PC-3 (cell line): ENCODE data around the gene FOXP4. TPM values are rescaled to one million over a fixed set of nuclear protein-coding genes. Genes with fewer than 3 reads are reported as not detected.

Source experiments
- ATAC-seq: fragments of 200-7000 bp; cut with Tn5 transposase; 2 replicates; pipeline ENCODE4 v1.9.1; 2020; ENCODE audit warnings: mild to moderate bottlenecking, moderate library complexity
- BruUV-seq: library from RNA; stranded (reverse); fragments of 400-500 nt; replicated peaks from 2 replicates; lab custom pipeline; 2021; lab: Mats Ljungman, UMichigan
- CTCF ChIA-PET: fragments of 300-600 bp; sonication (Branson Sonifier 250); formaldehyde crosslinking; loops from one replicate; lab custom pipeline; 2022; ENCODE audit warnings: antibody characterized with exemption; lab: Charles Lee
- POLR2A ChIA-PET: fragments of 300-600 bp; sonication (Branson Sonifier 250); formaldehyde crosslinking; loops from one replicate; lab custom pipeline; 2022; ENCODE audit warnings: antibody characterized with exemption; ENCODE audit not compliant: unreplicated experiment; lab: Charles Lee
- DNase-seq: peaks from one replicate; pipeline ENCODE4 v3.0.0-alpha.2; 2015
- H2AFZ ChIP-seq: fragments of 300-600 bp; sonication (generic); 2 replicates; pipeline ENCODE4 v1.6.0; 2016; ENCODE audit warnings: antibody characterized with exemption, low read length
- H3F3A ChIP-seq: fragments of 300-600 bp; sonication (generic); one replicate; pipeline ENCODE4 v1.6.0; 2017; ENCODE audit warnings: antibody characterized with exemption, low read length, control low read depth, mild to moderate bottlenecking; ENCODE audit not compliant: unreplicated experiment
- H3K27ac ChIP-seq: fragments of 300-600 bp; sonication (generic); 2 replicates; pipeline ENCODE4 v1.5.1; 2016; ENCODE audit warnings: mild to moderate bottlenecking, low read length
- H3K27me3 ChIP-seq: fragments of 300-600 bp; sonication (generic); 2 replicates; pipeline ENCODE4 v1.6.1; 2016; ENCODE audit warnings: low read length, mixed read lengths
- H3K36me3 ChIP-seq: fragments of 300-600 bp; sonication (generic); 2 replicates; pipeline ENCODE4 v1.6.1; 2016; ENCODE audit warnings: low read depth, mixed run types, low read length, mixed read lengths
- H3K4me1 ChIP-seq: fragments of 300-600 bp; sonication (generic); 2 replicates; pipeline ENCODE4 v1.5.1; 2016; ENCODE audit warnings: low read length; ENCODE audit not compliant: insufficient read depth
- H3K4me2 ChIP-seq: fragments of 300-600 bp; sonication (generic); 2 replicates; pipeline ENCODE4 v1.6.0; 2016; ENCODE audit warnings: low read length
- H3K4me3 ChIP-seq: fragments of 300-600 bp; sonication (generic); 2 replicates; pipeline ENCODE4 v1.5.1; 2016; ENCODE audit warnings: mild to moderate bottlenecking, low read length, mixed read lengths
- H3K79me2 ChIP-seq: fragments of 300-600 bp; sonication (generic); 2 replicates; pipeline ENCODE4 v1.6.1; 2017; ENCODE audit warnings: low read length, mixed read lengths
- H3K9ac ChIP-seq: fragments of 300-600 bp; sonication (generic); 2 replicates; pipeline ENCODE4 v1.6.0; 2016; ENCODE audit warnings: mild to moderate bottlenecking, low read length
- H3K9me2 ChIP-seq: fragments of 300-600 bp; sonication (generic); replicated peaks from 2 replicates; pipeline ENCODE4 v1.6.1; 2016; ENCODE audit warnings: mixed run types, low read length, mixed read lengths
- H3K9me3 ChIP-seq: fragments of 300-600 bp; sonication (generic); 2 replicates; pipeline ENCODE4 v1.6.1; 2016; ENCODE audit warnings: low read length, mixed read lengths
- H4K20me1 ChIP-seq: fragments of 300-600 bp; sonication (generic); 2 replicates; pipeline ENCODE4 v1.6.1; 2016; ENCODE audit warnings: low read length, mixed read lengths
- EZH2 ChIP-seq: fragments of 300-600 bp; sonication (generic); IDR thresholded peaks from one replicate; pipeline ENCODE4 v1.6.1; 2017; ENCODE audit warnings: antibody characterized with exemption, mild to moderate bottlenecking, low read length; ENCODE audit not compliant: unreplicated experiment
- EZH2phosphoT487 ChIP-seq: fragments of 300-600 bp; sonication (generic); IDR thresholded peaks from 2 replicates; pipeline ENCODE4 v1.6.1; 2018; ENCODE audit warnings: mild to moderate bottlenecking, antibody characterized with exemption, low read length, borderline replicate concordance
- intact Hi-C: fragments of 100-400 bp; cut with micrococcal nuclease; formaldehyde crosslinking; loops from 2 replicates; pipeline ENCODE4 v1.9.0; 2023
- total RNA-seq: library from RNA; depleted of rRNA; stranded (reverse); fragments of >200 nt; gene quantifications from 2 replicates; pipeline ENCODE4 v1.2.3, GENCODE V29; 2014
- TF ChIP-seq, protein P1 (sequence below): fragments of 300-600 bp; sonication (generic); conservative IDR thresholded peaks from 2 replicates; pipeline ENCODE4 v1.5.1; 2017; ENCODE audit warnings: antibody characterized with exemption, low read depth, mild to moderate bottlenecking, low read length

The FOXP4 gene
- total RNA-seq, 1 experiment from 2014 or later: 6.7 TPM

GRCh38 chr6:41548098-41548840 lies 2.1 kb downstream of the FOXP4 start:
- peak overlapping the region; percentile 62; the same call in 1 of the 2 replicates for H3K9ac ChIP-seq
- no peaks in the 10 kb centered on the region for H3K36me3 ChIP-seq
- intact Hi-C loops: no loop called here
- H3F3A ChIP-seq: no peaks in the 10 kb centered on the region
- no peak for TF ChIP-seq EZH2phosphoT487
- TF ChIP-seq, protein P1, sequence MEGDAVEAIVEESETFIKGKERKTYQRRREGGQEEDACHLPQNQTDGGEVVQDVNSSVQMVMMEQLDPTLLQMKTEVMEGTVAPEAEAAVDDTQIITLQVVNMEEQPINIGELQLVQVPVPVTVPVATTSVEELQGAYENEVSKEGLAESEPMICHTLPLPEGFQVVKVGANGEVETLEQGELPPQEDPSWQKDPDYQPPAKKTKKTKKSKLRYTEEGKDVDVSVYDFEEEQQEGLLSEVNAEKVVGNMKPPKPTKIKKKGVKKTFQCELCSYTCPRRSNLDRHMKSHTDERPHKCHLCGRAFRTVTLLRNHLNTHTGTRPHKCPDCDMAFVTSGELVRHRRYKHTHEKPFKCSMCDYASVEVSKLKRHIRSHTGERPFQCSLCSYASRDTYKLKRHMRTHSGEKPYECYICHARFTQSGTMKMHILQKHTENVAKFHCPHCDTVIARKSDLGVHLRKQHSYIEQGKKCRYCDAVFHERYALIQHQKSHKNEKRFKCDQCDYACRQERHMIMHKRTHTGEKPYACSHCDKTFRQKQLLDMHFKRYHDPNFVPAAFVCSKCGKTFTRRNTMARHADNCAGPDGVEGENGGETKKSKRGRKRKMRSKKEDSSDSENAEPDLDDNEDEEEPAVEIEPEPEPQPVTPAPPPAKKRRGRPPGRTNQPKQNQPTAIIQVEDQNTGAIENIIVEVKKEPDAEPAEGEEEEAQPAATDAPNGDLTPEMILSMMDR: no peak
- TF ChIP-seq EZH2: no peak
- H4K20me1 ChIP-seq: peaks cover 13% of the 10 kb centered on the region; the same call in 1 of the 2 replicates
- peaks cover 53% of the 10 kb centered on the region for H3K79me2 ChIP-seq
- no peak overlapping the region for H3K27ac ChIP-seq
- peak overlapping the region; percentile 100 for H3K4me3 ChIP-seq
- CTCF ChIA-PET: no interaction called here
- ATAC-seq (no peak), DNase-seq (no peak)
- no peaks in the 10 kb centered on the region for H3K9me3 ChIP-seq
- no peaks in the 10 kb centered on the region for H3K27me3 ChIP-seq
- H3K4me2 ChIP-seq: peak overlapping the region; percentile 99
- POLR2A ChIA-PET: no interaction called here
- no TSS peak for BruUV-seq
- H3K4me1 ChIP-seq: peaks cover 15% of the 10 kb centered on the region; the same call in 1 of the 2 replicates
- no peaks in the 10 kb centered on the region for H3K9me2 ChIP-seq
- no peak overlapping the region for H2AFZ ChIP-seq

DNA sequence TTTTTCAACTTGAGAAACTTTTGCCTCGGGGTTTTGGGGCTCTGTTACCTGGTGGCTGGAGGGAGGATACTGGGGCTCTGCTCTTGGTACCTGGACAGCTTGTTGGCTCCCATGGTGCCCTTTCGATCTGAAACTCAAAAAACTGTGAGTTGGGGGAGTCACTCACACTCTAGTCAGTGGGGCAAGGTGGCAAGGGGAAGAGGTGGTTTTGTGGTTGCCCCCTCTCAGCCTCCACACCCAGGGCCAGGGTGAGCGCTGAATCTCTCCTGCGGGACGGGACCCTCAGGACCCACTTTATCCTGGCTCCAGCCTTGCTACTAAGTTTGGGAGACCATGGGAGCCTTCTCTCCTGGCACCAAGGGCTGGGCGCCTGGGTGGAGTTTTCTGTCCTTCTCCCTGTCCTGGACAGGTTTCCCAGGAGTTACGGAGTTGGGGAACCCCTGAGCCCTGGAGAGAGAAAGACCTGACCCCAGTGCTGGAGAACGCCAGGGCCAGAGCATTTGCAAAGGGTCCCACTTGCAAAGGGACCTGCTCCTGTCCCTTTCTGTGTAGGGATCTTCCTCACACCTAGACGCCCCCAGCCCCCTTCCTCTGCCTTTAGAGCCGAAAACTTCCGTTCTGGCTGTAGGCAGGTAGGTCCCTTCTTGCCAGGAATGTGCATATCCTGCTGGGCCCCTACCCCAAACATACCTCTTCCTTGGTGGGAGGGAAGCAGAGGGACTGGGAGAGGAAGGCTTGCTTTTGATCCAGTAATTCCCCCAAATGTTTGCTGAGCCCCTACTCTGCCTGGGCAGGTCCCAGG lies 2.9 kb downstream of the FOXP4 start:
- CTCF ChIA-PET: no interaction called here
- no peak for ATAC-seq

More for the DNA sequence above, 2.9 kb downstream of the FOXP4 start:
- Histone ChIP-seq H2AFZ (no peak overlapping the region), H3K79me2 (peaks cover 58% of the 10 kb centered on the region), H3K9ac (no peak overlapping the region), H3K9me3 (no peaks in the 10 kb centered on the region), H3K4me3 (no peak overlapping the region), H3K27ac (no peak overlapping the region), H3K9me2 (no peaks in the 10 kb centered on the region), H3K36me3 (no peaks in the 10 kb centered on the region), H3F3A (no peaks in the 10 kb centered on the region), H3K27me3 (no peaks in the 10 kb centered on the region), H3K4me1 (peaks cover 15% of the 10 kb centered on the region; the same call in 1 of the 2 replicates), H4K20me1 (peaks cover 13% of the 10 kb centered on the region; the same call in 1 of the 2 replicates), H3K4me2 (no peak overlapping the region)
- POLR2A ChIA-PET: no interaction called here
- BruUV-seq: no TSS peak
- no peak for DNase-seq
- no peak for TF ChIP-seq EZH2
- no peak for TF ChIP-seq EZH2phosphoT487
- TF ChIP-seq, protein P1: no peak
- intact Hi-C loops: no loop called here
